DOHH2 (cell line): ENCODE data around the gene SRF.

Source experiments
- H3F3A ChIP-seq: fragments of 200-600 bp; sonication (generic), shearing (Covaris generic); 2 replicates; pipeline ENCODE4 v1.6.0; 2016; ENCODE audit warnings: antibody characterized with exemption, mild to moderate bottlenecking; ENCODE audit not compliant: control insufficient read depth, insufficient read depth
- H3K27ac ChIP-seq: fragments of 200-600 bp; sonication (generic); 2 replicates; pipeline ENCODE4 v1.5.1; 2014; ENCODE audit warnings: low read depth, mild to moderate bottlenecking, low read length, moderate library complexity
- H3K27me3 ChIP-seq: fragments of 200-600 bp; sonication (generic); 2 replicates; pipeline ENCODE4 v1.6.1; 2014; ENCODE audit warnings: mild to moderate bottlenecking, low read length, mixed read lengths; ENCODE audit not compliant: control insufficient read depth
- H3K36me3 ChIP-seq: fragments of 200-600 bp; sonication (generic); 2 replicates; pipeline ENCODE4 v1.6.1; 2014; ENCODE audit warnings: mild to moderate bottlenecking, low read length, moderate library complexity, mixed read lengths; ENCODE audit not compliant: control insufficient read depth
- H3K4me1 ChIP-seq: fragments of 200-600 bp; sonication (generic); 2 replicates; pipeline ENCODE4 v1.6.1; 2014; ENCODE audit warnings: mild to moderate bottlenecking, low read length, mixed read lengths; ENCODE audit not compliant: control insufficient read depth
- H3K4me2 ChIP-seq: fragments of 200-600 bp; sonication (generic); 2 replicates; pipeline ENCODE4 v1.6.0; 2014; ENCODE audit warnings: mild to moderate bottlenecking, low read length, moderate library complexity
- H3K4me3 ChIP-seq: fragments of 200-600 bp; sonication (generic); 2 replicates; pipeline ENCODE4 v1.5.1; 2014; ENCODE audit warnings: mild to moderate bottlenecking, low read length, mixed read lengths
- H3K79me2 ChIP-seq: fragments of 200-600 bp; sonication (generic); 2 replicates; pipeline ENCODE4 v1.6.1; 2014; ENCODE audit warnings: mild to moderate bottlenecking, low read length, mixed read lengths; ENCODE audit not compliant: control insufficient read depth
- H3K9me2 ChIP-seq: fragments of 200-600 bp; sonication (generic); replicated peaks from 2 replicates; pipeline ENCODE4 v1.6.1; 2014; ENCODE audit warnings: mild to moderate bottlenecking, low read length, mixed read lengths; ENCODE audit not compliant: control insufficient read depth
- H3K9me3 ChIP-seq: fragments of 200-600 bp; sonication (generic); 2 replicates; pipeline ENCODE4 v1.6.1; 2014; ENCODE audit warnings: antibody characterized with exemption, low read length, mixed read lengths; ENCODE audit not compliant: control insufficient read depth, insufficient read depth
- H4K20me1 ChIP-seq: fragments of 200-600 bp; sonication (generic); 2 replicates; pipeline ENCODE4 v1.6.0; 2014; ENCODE audit warnings: low read depth, mild to moderate bottlenecking, antibody characterized with exemption, low read length, moderate library complexity; ENCODE audit not compliant: control insufficient read depth, insufficient read depth
- CTCF ChIP-seq: fragments of 200-600 bp; sonication (generic); IDR thresholded peaks from one replicate; pipeline ENCODE4 v1.5.1; 2014; ENCODE audit warnings: antibody characterized with exemption, mild to moderate bottlenecking, low read depth, low read length; ENCODE audit not compliant: poor library complexity, severe bottlenecking
- EZH2phosphoT487 ChIP-seq: fragments of 200-600 bp; sonication (generic); IDR thresholded peaks from 2 replicates; pipeline ENCODE4 v1.6.1; 2017; ENCODE audit warnings: borderline replicate concordance, mild to moderate bottlenecking, antibody characterized with exemption, low read length, moderate library complexity, mixed read lengths

Gene SRF

GRCh38 chr6:43192911-43193310 is 21.8 kb downstream of the SRF start:
- no peaks in the 10 kb centered on the region for H3K9me3 ChIP-seq
- H3K36me3 ChIP-seq, result peaks cover 49% of the 10 kb centered on the region
- no peaks in the 10 kb centered on the region for H3K9me2 ChIP-seq
- H3K27ac ChIP-seq, result no peak overlapping the region
- H3F3A ChIP-seq, result no peaks in the 10 kb centered on the region
- TF ChIP-seq CTCF (no peak), EZH2phosphoT487 (no peak)
- no peaks in the 10 kb centered on the region for H3K4me1 ChIP-seq
- no peaks in the 10 kb centered on the region for H3K79me2 ChIP-seq
- H3K4me3 ChIP-seq, result no peak overlapping the region
- H3K4me2 ChIP-seq, result no peak overlapping the region
- no peaks in the 10 kb centered on the region for H4K20me1 ChIP-seq
- H3K27me3 ChIP-seq, result no peaks in the 10 kb centered on the region

- H4K20me1 ChIP-seq, result no peaks in the 10 kb centered on the region
- H3K27ac ChIP-seq, result no peak overlapping the region
- TF ChIP-seq EZH2phosphoT487 (no peak), CTCF (no peak)
- peaks cover 43% of the 10 kb centered on the region for H3K36me3 ChIP-seq
- no peaks in the 10 kb centered on the region for H3K9me2 ChIP-seq
- no peak overlapping the region for H3K4me2 ChIP-seq
- H3K4me3 ChIP-seq, result no peak overlapping the region
- H3K27me3 ChIP-seq, result no peaks in the 10 kb centered on the region
- H3K4me1 ChIP-seq, result no peaks in the 10 kb centered on the region
- no peaks in the 10 kb centered on the region for H3K9me3 ChIP-seq
- no peaks in the 10 kb centered on the region for H3K79me2 ChIP-seq
- no peaks in the 10 kb centered on the region for H3F3A ChIP-seq
These were observed 22.9 kb downstream of the SRF start for GRCh38 chr6:43193929-43194328.

GRCh38 chr6:43196337-43196736 is 25.3 kb downstream of the SRF start:
- Histone ChIP-seq H3K36me3 (peaks cover 50% of the 10 kb centered on the region), H3K4me1 (no peaks in the 10 kb centered on the region), H4K20me1 (no peaks in the 10 kb centered on the region), H3K79me2 (no peaks in the 10 kb centered on the region), H3K27me3 (no peaks in the 10 kb centered on the region), H3K4me3 (no peak overlapping the region), H3K27ac (no peak overlapping the region), H3F3A (no peaks in the 10 kb centered on the region), H3K9me3 (no peaks in the 10 kb centered on the region), H3K9me2 (no peaks in the 10 kb centered on the region), H3K4me2 (no peak overlapping the region)
- TF ChIP-seq EZH2phosphoT487 (no peak), CTCF (no peak)

GRCh38 chr6:43199912-43200311 is 28.8 kb downstream of the SRF start:
- Histone ChIP-seq H3K9me3 (no peaks in the 10 kb centered on the region), H3F3A (no peaks in the 10 kb centered on the region), H3K27me3 (no peaks in the 10 kb centered on the region), H3K27ac (no peak overlapping the region), H3K79me2 (no peaks in the 10 kb centered on the region), H3K4me2 (no peak overlapping the region), H4K20me1 (no peaks in the 10 kb centered on the region), H3K4me1 (no peaks in the 10 kb centered on the region), H3K36me3 (peaks cover 39% of the 10 kb centered on the region), H3K9me2 (no peaks in the 10 kb centered on the region), H3K4me3 (no peak overlapping the region)
- TF ChIP-seq CTCF (no peak), EZH2phosphoT487 (no peak)
